ENCODE measurements around the gene MBD3L2B. TPM values are rescaled to one million over a fixed set of nuclear protein-coding genes. Genes with fewer than 3 reads are reported as not detected.

MBD3L2B gene
- total RNA-seq, 1 donor from 2014 or later = not detected

DNA sequence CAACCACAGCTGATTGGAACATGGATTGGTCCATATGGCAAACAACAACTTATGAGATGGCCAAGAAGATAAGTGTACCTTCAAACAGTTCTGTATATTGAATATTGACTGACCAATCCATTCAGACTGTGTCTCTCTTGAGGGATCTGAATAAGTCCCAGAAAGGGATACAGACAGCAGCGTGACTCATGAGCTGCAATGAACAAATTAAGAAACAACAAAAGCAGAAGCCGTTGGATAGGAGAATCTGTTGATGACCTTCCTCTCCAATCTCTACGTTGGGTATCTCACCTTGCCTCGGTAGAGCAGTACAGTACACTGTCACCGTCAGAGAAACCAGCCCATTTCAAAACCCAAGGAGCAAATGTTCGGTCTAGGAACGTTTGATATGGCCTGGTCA is 21.3 kb downstream of the MBD3L2B start:
- TF ChIP-seq, protein P1, sequence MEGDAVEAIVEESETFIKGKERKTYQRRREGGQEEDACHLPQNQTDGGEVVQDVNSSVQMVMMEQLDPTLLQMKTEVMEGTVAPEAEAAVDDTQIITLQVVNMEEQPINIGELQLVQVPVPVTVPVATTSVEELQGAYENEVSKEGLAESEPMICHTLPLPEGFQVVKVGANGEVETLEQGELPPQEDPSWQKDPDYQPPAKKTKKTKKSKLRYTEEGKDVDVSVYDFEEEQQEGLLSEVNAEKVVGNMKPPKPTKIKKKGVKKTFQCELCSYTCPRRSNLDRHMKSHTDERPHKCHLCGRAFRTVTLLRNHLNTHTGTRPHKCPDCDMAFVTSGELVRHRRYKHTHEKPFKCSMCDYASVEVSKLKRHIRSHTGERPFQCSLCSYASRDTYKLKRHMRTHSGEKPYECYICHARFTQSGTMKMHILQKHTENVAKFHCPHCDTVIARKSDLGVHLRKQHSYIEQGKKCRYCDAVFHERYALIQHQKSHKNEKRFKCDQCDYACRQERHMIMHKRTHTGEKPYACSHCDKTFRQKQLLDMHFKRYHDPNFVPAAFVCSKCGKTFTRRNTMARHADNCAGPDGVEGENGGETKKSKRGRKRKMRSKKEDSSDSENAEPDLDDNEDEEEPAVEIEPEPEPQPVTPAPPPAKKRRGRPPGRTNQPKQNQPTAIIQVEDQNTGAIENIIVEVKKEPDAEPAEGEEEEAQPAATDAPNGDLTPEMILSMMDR (IDR thresholded peaks at IDR 0.05) = no peak
- no peaks in the 10 kb centered on the region for H3K36me3 Mint-ChIP-seq (ENCODE audit: low read depth)
- H3K4me3 Mint-ChIP-seq (ENCODE audit: unreplicated experiment) = no peak overlapping the region

DNA sequence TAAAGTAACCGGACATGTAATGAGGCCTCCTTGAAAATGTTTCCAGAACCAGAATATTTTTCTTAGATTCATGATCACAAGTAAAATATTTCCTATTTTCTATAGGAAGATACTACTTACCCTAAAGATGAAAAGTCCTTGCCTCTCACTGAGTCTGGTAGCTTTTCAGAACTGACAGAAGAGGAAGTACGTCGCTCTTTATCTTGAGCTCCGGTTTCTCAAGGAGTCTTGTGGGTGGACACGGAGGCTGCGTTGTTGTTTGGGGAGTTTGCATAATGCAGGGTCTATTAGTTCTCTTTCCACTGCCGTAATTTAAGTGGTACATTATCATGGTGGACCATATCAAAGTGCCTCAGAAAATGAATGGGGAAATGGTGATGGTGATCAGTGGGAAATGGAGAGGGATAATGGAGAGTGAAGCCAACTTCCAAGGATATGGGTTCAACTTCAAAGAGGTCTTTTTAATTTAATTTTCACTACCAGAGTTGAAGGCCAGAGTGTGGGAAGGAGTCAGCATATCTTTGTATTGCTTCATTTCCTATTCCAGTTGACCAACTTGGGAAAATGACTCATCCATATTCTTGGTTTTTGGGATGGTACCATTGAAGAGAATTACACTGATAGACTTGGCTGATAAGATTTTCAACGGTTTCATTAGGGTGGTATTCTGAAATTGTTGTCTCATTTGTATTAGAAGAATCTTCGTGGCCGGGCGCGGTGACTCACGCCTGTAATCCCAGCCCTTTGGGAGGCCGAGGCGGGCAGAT is 23.4 kb downstream of the MBD3L2B start:
- peaks cover 8% of the 10 kb centered on the region for H3K27me3 Mint-ChIP-seq (ENCODE audit: low read depth)
- TF ChIP-seq, protein P1 (IDR thresholded peaks at IDR 0.05) = no peak
- no peak for DNase-seq (ENCODE audit: low spot score)
- H3K36me3 Mint-ChIP-seq (ENCODE audit: low read depth) = no peaks in the 10 kb centered on the region
- no peak overlapping the region for H3K27ac Mint-ChIP-seq (ENCODE audit: unreplicated experiment)
- no peak overlapping the region for H3K4me3 Mint-ChIP-seq (ENCODE audit: unreplicated experiment)
- H3K9me3 Mint-ChIP-seq (ENCODE audit: low read depth) = peaks cover 11% of the 10 kb centered on the region
- no peaks in the 10 kb centered on the region for H3K4me1 Mint-ChIP-seq (ENCODE audit: low read depth)

More for the DNA sequence above, 21.3 kb downstream of the MBD3L2B start:
- Mint-ChIP-seq H3K27ac (ENCODE audit: unreplicated experiment) (no peak overlapping the region), H3K27me3 (ENCODE audit: low read depth) (peaks cover 8% of the 10 kb centered on the region), H3K9me3 (ENCODE audit: low read depth) (peaks cover 10% of the 10 kb centered on the region), H3K4me1 (ENCODE audit: low read depth) (no peaks in the 10 kb centered on the region)
- no peak for DNase-seq (ENCODE audit: low spot score)

DNA sequence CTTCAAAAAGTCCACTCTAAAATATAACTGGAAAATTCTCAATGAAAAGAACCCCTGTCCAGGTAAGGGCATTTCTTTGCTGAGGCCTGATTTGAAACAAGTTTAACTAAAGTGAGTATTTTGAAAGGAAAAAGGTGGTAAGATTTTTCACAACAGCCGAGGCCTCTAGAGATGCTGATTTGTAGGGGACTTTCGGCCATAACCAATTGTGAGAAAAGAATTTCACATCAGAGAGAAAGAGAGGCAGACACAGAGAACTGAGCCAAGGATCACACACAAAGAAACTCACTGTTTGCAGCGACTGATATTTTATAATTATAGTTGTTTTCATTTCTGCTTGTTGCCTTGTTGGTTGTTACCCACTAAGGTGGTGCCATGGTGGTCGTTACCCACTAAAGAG is 24.4 kb downstream of the MBD3L2B start:
- H3K9me3 Mint-ChIP-seq (ENCODE audit: low read depth) = peaks cover 11% of the 10 kb centered on the region

DNA sequence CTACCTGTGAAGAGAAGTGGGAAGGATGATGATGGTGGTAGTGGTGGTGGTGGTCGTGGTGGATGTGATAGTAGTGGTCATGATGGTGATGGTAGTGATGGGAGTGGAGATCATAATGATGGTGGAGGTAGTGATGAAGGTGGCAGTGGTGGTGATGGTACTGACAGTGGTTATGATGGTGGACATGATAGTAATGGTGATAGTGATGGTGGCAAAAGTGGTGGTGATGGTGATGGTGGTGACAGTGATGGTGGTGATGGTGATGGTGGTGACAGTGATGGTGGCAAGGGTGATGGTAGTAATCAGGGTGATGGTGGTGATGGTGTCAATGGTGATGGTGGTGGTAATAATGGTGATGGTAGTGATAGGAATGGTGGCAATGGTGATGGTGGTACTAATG is 26.2 kb downstream of the MBD3L2B start:
- Mint-ChIP-seq H3K36me3 (ENCODE audit: low read depth) (no peaks in the 10 kb centered on the region), H3K9me3 (ENCODE audit: low read depth) (peaks cover 11% of the 10 kb centered on the region), H3K27ac (ENCODE audit: unreplicated experiment) (peak overlapping the region; percentile 30), H3K27me3 (ENCODE audit: low read depth) (peaks cover 2% of the 10 kb centered on the region), H3K4me1 (ENCODE audit: low read depth) (no peaks in the 10 kb centered on the region), H3K4me3 (ENCODE audit: unreplicated experiment) (no peak overlapping the region)
- no peak for DNase-seq (ENCODE audit: low spot score)
- TF ChIP-seq, protein P1 (IDR thresholded peaks at IDR 0.05) = no peak

More for the DNA sequence above, 24.4 kb downstream of the MBD3L2B start:
- TF ChIP-seq, protein P1 (IDR thresholded peaks at IDR 0.05) = no peak
- peaks cover 8% of the 10 kb centered on the region for H3K27me3 Mint-ChIP-seq (ENCODE audit: low read depth)
- DNase-seq (ENCODE audit: low spot score) = no peak
- H3K36me3 Mint-ChIP-seq (ENCODE audit: low read depth) = no peaks in the 10 kb centered on the region
- no peaks in the 10 kb centered on the region for H3K4me1 Mint-ChIP-seq (ENCODE audit: low read depth)
- H3K27ac Mint-ChIP-seq (ENCODE audit: unreplicated experiment) = no peak overlapping the region
- no peak overlapping the region for H3K4me3 Mint-ChIP-seq (ENCODE audit: unreplicated experiment)

DNA sequence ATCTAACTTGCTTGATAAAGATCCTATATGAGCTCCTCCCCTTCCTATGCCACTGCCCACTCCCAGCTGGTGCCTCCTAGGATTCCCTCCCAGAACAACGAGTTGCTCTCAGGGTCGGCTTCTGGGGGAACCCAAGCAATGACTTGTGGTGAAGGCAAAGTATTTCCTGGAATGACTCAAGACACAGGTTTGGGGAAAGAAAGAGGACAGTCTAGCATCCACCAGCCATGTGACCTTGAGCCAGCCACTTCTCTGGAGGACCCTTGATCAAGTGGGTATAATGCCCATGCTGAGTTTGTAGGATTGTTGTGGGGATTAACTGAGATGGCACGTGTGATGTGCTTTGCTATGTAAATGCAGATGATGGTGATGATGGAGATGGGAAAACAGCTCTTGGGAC is 33.0 kb downstream of the MBD3L2B start:
- H3K4me3 Mint-ChIP-seq (ENCODE audit: unreplicated experiment) = no peak overlapping the region
- H3K27ac Mint-ChIP-seq (ENCODE audit: unreplicated experiment) = no peak overlapping the region
- H3K27me3 Mint-ChIP-seq (ENCODE audit: low read depth) = peaks cover 4% of the 10 kb centered on the region
- no peaks in the 10 kb centered on the region for H3K4me1 Mint-ChIP-seq (ENCODE audit: low read depth)
- TF ChIP-seq, protein P1 (IDR thresholded peaks at IDR 0.05) = no peak
- H3K9me3 Mint-ChIP-seq (ENCODE audit: low read depth) = peaks cover 26% of the 10 kb centered on the region
- H3K36me3 Mint-ChIP-seq (ENCODE audit: low read depth) = no peaks in the 10 kb centered on the region
- no peak for DNase-seq (ENCODE audit: low spot score)

All from chondrocyte (in vitro differentiated cells).